Vagina (tissue), 2 donors: ENCODE measurements around the gene AMIGO2.
"Not testable (repeated sequence)": the region's sequence is repeated elsewhere in the genome, so short reads cannot be mapped to it uniquely, and the experiment has no call there.

ENCODE experiments used
- POLR2A ChIP-seq, 2 donors: fragments of 450-650 bp; IDR thresholded peaks; one replicate each; pipeline ENCODE4 v1.6.1; 2017; ENCODE audit warnings: antibody characterized with exemption in 2 of 2, mild to moderate bottlenecking in 2 of 2, moderate library complexity in 2 of 2
- POLR2AphosphoS5 ChIP-seq, 2 donors: sonication (generic); formaldehyde crosslinking; IDR thresholded peaks; one replicate each; pipeline ENCODE4 v1.9.0; 2017; ENCODE audit warnings: antibody characterized with exemption in 2 of 2, mild to moderate bottlenecking in 2 of 2, low read depth in 1 of 2; ENCODE audit not compliant: insufficient read depth in 1 of 2
- TF ChIP-seq, protein P1 (sequence below), 3 experiments: fragments of 450-650 bp in 2 of 3; fragments of 200-600 bp in 1 of 3; sonication (generic) in 1 of 3; IDR thresholded peaks; one replicate each; pipeline ENCODE4 v1.5.1; 2017 to 2019; ENCODE audit warnings: antibody characterized with exemption in 3 of 3, mild to moderate bottlenecking in 2 of 3, moderate library complexity in 2 of 3

GRCh38 chr12:47117305-47117704 is 37.5 kb upstream of the AMIGO2 start:
- TF ChIP-seq, protein P1, sequence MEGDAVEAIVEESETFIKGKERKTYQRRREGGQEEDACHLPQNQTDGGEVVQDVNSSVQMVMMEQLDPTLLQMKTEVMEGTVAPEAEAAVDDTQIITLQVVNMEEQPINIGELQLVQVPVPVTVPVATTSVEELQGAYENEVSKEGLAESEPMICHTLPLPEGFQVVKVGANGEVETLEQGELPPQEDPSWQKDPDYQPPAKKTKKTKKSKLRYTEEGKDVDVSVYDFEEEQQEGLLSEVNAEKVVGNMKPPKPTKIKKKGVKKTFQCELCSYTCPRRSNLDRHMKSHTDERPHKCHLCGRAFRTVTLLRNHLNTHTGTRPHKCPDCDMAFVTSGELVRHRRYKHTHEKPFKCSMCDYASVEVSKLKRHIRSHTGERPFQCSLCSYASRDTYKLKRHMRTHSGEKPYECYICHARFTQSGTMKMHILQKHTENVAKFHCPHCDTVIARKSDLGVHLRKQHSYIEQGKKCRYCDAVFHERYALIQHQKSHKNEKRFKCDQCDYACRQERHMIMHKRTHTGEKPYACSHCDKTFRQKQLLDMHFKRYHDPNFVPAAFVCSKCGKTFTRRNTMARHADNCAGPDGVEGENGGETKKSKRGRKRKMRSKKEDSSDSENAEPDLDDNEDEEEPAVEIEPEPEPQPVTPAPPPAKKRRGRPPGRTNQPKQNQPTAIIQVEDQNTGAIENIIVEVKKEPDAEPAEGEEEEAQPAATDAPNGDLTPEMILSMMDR (IDR thresholded peaks at IDR 0.05), result not testable (repeated sequence)
- TF ChIP-seq POLR2AphosphoS5 (IDR thresholded peaks at IDR 0.05; ENCODE audit: insufficient read depth in 1 of 2, low read depth in 1 of 2); POLR2A (IDR thresholded peaks at IDR 0.05): not testable (repeated sequence)
